Fibroblast of the conjunctiva (primary cell): ENCODE data around the gene KCMF1.

Source experiments
- DNase-seq: peaks from one replicate; pipeline ENCODE4 v3.0.0-alpha.2; 2010; ENCODE audit warnings: low read depth

The KCMF1 gene

GRCh38 chr2:85083092-85083491 is 112.1 kb downstream of the KCMF1 start:
- no peak for DNase-seq

- no peak for DNase-seq
These were observed 114.6 kb downstream of the KCMF1 start for GRCh38 chr2:85085563-85085962.

- no peak for DNase-seq
These were observed 116.6 kb downstream of the KCMF1 start for GRCh38 chr2:85087541-85087940.

- DNase-seq = no peak
These were observed 118.0 kb downstream of the KCMF1 start for GRCh38 chr2:85088921-85089320.

DNA sequence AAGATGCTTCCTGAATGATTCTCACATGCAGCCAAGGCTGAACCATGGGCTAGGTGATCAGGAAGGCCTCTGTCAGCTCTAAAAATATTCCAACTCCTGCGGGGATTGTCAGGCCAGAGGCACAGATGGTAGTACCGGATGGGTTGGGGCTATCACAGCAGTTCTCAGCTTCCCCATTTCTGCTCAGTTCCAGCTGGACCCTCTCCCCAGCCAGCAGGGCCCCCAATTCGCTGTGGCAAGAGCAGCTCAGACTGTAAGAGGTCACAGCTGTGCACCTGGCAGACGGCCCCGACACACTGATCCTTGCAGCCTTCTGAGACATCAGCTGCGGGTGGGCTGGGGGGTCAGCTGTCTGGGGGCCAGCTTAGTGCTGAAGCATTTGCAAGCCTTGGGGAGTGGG is 118.6 kb downstream of the KCMF1 start:
- no peak for DNase-seq

DNA sequence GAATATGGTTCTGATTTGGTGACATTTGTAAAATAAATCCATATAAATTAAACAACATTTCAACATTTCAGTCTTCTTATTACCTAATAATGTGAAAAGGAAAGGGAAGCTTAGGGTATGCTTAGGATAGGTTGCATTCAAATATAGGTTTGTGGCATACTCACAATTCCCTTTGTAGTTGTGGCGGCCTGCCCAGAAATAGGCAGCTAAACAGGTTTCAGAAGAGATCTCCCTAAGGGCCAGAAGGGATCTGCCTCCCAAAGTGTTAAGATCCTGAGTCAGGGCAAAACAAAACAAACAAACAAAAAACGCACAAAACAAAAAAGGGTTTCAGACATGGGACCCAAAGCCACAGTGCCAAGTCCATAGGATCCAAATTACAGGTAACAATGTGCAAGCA is 120.9 kb downstream of the KCMF1 start:
- no peak for DNase-seq

DNA sequence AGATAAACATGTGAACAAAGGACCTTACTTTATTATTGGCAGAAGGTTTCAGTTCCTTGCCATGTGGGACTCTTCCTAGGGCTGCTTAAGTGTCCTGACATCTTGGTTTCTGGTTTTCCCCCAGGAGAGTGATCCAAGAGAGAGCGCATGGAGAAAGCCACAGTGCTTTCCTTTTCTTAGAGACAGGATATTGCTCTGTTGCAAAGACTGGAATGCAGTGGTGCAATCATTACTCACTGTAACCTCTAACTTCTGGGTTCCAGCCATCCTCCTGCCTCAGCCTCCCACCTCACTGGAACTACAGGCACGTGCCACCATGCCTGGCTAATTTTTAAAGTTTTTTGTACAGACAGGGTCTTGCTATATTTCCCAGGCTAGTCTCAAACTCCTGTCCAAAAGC is 124.1 kb downstream of the KCMF1 start:
- no peak for DNase-seq

GRCh38 chr2:85096616-85097015 is 125.7 kb downstream of the KCMF1 start:
- no peak for DNase-seq

DNA sequence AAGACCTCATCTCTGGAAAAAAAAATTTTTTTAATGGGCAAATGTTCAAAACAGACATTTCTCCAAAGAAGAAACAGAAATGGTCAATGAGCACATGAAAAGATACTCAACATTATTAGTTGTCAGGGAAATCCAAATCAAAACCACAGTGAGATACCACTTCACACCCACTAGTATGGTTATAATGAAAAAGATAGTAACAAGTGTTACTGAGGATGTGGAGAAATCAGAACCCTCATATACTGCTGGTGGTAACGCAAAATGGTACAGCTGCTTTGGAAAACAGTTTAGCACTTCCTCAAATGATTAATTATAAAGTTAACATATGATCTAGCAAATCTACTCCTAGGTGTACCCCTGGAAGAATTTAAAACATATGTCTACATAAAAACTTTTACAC is 133.3 kb downstream of the KCMF1 start:
- no peak for DNase-seq

- peak; percentile 51 for DNase-seq
These were observed 135.7 kb downstream of the KCMF1 start for GRCh38 chr2:85106489-85107180.
